GM19468 (cell line): Measurements from ENCODE around the gene DDX28.
A peak's percentile ranks its signal among the peaks of the same experiment; 100 is the strongest.
"Not testable (repeated sequence)": the region's sequence is repeated elsewhere in the genome, so short reads cannot be mapped to it uniquely, and the experiment has no call there.

Source experiments
- ATAC-seq: cut with Tn5 transposase; IDR thresholded peaks from one replicate; pipeline ENCODE4 v1.9.1; 2021; ENCODE audit warnings: mild to moderate bottlenecking, moderate library complexity, moderate number of reproducible peaks; ENCODE audit not compliant: unreplicated experiment; ENCODE audit errors: extremely low read depth

The DDX28 gene

DNA sequence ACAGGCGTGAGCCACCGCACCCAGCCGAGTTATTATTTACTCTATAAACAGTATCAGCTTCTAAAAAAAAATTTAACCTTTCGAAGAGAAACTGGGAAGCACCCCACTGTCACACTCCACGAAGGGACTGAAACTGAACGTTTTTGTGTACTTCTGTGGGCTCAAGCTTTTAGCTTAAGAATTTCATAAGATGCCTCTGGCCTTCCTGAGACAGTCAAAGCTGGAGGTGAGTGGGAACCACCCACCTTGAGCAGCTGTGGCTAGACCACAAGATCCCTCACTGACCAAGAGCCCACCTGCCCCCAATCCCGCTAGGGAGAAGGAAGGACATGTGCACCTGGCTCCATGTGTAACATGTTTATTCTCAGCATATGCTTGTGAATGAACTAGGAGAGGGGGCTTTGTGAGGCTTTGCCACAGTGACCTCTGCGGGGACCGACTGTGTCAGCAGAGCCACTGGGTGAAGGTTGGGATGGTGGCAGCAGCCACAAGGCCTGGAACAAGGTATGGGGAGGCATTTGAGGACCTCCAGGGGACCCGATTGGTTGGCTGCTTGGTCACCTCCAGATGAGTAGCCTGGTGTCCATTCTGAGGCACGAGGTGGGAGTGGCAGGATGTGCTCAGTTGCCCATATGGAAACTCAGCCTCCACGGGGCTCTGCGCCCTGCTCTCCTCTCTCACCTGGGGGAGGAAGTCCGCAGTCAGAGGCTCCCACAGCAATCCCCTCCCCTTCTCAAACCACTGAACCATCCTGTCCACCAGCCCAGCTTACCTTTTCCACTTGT lies 47.5 kb downstream of the DDX28 start:
- ATAC-seq: peak; percentile 18

- not testable (repeated sequence) for ATAC-seq
Measured at GRCh38 chr16:67972285-67972684, 50.7 kb downstream of the DDX28 start.

DNA sequence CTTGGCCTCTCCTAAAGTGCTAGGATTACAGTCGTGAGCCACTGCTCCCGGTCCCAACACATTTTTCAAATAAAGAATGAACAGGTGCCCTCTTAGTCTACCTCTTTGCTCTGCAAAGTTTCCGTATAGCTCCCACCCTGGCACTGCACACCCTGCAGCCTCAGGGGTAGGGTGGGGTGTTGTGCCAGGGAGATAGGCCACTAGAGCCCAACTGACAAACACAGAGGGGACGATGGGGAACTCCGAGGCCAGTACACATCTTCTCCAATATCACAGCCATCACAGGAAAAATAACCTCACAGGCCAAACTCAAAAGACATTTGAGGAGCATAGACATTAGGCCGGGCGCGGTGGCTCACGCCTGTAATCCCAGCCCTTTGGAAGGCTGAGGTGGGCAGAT lies 51.9 kb downstream of the DDX28 start:
- ATAC-seq: no peak
